HG03469 (cell line): Measurements from ENCODE around the gene PCBP3.

Source experiments
- ATAC-seq: cut with Tn5 transposase; IDR thresholded peaks from one replicate; pipeline ENCODE4 v1.9.1; 2021; ENCODE audit warnings: mild to moderate bottlenecking, moderate library complexity, moderate number of reproducible peaks; ENCODE audit not compliant: unreplicated experiment

The PCBP3 gene

GRCh38 chr21:45985471-45986315, 342.2 kb downstream of the PCBP3 start:
- ATAC-seq, result no peak

DNA sequence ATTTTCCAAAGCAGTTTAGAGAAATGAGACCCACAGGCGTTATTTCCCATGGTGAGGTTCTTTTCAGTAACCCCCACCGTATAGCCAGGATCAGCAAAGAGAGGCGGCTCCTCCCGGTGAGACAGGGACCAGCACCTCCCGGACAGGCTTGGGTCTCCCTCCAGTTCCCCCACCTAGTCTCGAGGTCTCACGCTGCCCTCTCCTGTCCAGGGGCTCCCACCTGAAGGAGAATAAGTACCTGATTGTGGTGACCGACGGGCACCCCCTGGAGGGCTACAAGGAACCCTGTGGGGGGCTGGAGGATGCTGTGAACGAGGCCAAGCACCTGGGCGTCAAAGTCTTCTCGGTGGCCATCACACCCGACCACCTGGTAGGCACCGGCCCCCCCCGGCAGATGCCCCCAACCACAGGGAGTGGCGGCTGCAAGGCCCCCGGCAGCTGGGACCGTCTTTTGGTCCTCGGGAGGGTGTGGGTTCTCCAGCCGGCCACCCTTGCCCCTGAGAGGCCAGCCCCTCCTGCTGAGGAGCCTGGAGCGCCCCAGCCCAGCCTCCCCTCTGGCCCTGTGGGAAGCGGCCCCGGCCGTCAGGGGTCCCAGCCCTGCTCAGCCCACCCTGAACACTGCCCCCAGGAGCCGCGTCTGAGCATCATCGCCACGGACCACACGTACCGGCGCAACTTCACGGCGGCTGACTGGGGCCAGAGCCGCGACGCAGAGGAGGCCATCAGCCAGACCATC, 343.0 kb downstream of the PCBP3 start:
- no peak for ATAC-seq

DNA sequence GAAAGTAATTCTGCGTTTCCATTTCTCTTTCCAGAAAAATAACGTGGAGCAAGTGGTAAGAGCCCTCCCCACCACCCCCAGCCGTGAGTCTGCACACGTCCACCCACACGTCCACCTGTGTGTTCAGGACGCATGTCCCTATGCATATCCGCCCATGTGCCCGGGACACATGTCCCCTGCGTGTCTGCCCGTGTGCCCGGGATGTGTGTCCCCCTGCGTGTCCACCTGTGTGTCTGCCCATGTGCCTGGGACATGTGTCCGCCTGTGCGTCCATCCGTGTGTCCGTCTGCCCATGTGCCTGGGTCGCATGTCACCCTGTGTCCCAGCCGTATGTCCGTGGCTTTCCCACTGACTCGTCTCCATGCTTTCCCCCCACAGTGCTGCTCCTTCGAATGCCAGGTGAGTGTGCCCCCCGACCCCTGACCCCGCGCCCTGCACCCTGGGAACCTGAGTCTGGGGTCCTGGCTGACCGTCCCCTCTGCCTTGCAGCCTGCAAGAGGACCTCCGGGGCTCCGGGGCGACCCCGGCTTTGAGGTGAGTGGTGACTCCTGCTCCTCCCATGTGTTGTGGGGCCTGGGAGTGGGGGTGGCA, 343.7 kb downstream of the PCBP3 start:
- no peak for ATAC-seq

GRCh38 chr21:45988366-45989347, 345.1 kb downstream of the PCBP3 start:
- ATAC-seq, result no peak

DNA sequence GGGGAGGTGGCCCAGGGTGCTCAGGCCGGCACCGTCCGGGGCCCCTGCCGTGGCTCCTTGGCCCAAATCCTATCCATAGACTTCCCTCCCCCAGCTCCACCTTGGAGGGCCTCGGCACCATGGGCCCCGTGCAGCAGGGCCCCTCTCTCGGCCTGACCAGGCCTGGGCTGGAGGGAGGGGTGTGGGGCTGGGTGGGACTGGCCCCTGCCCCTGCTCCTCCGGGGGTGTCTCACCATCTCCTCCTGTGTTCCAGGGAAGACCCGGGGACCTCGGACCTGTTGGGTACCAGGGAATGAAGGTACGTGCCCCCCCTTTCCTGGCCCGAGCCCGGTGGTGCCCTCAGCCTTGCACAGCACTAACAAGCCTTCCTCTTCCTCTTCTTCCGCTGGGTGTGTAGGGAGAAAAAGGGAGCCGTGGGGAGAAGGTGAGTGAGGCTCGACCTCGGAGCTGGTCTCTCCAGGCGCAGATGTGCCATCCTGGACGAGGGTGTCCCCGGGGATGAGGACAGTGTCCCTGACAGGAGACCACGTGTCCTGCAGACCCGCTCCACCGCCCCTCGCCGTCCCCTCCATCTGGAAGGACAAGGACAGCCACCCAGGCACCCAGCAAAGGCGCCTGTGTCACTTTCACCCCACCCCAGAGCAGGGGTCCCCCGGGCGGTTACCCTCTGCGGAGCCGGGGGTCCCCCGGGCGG, 346.0 kb downstream of the PCBP3 start:
- no peak for ATAC-seq

DNA sequence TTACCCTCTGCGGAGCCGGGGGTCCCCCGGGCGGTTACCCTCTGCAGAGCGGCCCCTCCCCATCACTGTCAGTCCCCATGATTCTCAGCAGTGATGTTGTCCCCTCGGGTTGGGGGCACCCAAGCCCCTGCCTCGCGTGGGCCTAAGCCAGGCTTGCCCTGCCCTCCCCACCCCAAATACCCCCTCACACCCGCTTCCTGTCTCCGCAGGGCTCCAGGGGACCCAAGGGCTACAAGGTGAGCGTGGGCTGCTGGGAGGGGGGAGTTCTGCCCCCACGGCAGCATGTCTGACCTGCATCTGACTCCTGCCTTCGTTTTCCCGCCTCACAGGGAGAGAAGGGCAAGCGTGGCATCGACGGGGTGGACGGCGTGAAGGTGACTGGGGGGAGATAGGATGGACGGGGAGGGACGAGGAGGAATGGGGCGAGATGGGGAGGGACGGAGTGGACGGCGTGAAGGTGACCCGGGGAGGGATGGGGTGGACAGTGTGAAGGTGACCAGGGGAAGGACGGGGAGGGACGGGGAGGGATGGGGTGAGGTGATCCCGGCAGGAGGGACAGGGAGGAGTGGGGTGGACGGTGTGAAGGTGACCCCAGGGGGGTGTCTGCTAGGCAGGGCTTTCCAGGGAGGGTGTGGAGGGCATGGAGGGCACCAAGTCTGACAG, 346.7 kb downstream of the PCBP3 start:
- no peak for ATAC-seq

DNA sequence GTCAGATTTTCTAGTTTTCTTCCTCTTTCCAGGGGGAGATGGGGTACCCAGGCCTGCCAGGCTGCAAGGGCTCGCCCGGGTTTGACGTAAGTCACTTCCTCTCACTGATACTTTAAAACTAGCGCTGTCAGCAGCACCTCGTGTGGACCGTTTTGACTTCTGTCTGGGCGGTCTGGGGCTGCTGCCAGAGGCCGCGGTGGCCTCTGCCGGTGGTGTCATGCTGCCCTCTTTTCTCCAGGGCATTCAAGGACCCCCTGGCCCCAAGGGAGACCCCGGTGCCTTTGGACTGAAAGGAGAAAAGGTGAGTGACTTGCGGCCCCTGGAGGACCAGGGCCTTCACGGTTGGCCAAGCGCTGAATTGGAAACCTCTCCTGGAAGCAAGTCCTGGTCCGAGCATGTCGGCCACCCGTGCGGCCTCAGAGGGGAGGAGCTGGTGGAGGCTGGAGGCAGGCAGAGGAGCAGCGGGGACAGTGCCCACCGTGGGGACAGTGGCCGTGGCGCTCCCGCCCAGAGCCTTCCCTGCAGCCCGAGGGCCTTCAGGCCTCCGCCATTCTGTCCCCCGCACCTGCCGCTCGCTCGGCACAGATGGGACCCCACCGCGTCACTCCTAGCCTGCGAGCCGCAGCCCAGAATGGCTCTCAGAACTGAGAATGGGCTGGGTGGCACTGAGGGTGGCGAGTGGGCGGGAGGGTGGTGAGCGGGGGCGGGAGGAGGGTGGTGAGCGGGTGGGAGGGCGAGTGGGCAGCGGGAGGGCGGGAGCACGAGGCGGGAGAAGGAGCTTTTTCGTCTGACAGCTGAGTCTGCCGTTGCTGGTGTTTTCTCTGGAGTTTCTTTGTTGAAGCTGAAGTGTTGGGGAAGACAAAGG, 347.4 kb downstream of the PCBP3 start:
- ATAC-seq, result no peak

DNA sequence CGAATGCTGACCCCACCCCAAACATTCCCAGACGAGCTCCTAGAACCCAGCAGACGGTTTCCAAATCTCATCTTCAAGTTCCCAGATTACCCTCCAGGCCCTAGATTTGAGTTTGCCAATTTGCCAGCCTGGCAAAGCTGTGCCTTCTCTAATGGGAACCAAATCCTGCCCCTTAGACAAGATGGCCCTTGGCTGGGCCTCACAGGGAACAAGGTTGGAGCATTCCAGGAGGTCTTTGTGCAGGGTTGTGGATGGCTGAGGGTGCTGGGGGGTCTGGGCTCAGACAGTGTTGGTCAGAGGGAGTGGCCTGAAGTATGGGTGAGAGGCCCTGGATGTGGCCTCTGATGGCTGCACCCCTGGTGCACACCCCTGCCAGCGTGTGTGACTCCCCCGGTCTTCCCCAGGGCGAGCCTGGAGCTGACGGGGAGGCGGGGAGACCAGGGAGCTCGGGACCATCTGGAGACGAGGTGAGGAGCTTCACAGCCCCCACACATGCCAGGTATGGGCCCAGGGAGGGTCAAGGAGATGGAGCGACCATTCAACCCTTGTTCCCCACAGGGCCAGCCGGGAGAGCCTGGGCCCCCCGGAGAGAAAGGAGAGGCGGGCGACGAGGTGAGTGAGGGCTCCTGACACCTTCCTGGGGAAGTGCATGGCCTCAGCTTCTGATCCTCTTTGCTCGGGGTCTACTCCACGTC, 348.2 kb downstream of the PCBP3 start:
- no peak for ATAC-seq
